HEK293T (cell line): Measurements from ENCODE around the gene LRRC27.
A peak's percentile ranks its signal among the peaks of the same experiment; 100 is the strongest.
"Not testable (repeated sequence)": the region's sequence is repeated elsewhere in the genome, so short reads cannot be mapped to it uniquely, and the experiment has no call there.

Experiments used
- CTCF ChIA-PET: fragments of 350-600 bp; formaldehyde crosslinking; extraction: SDS; loops from one replicate; lab custom pipeline; 2021; ENCODE audit warnings: antibody characterized with exemption, inconsistent platforms; lab: Yijun Ruan, JAX
- POLR2A ChIA-PET: fragments of 350-600 bp; formaldehyde crosslinking; extraction: SDS; loops from one replicate; lab custom pipeline; 2020; ENCODE audit warnings: antibody characterized with exemption, inconsistent platforms; lab: Yijun Ruan, JAX
- DNase-seq: peaks from one replicate; pipeline ENCODE4 v3.0.0; 2012; ENCODE audit warnings: mixed read lengths; ENCODE audit errors: extremely low spot score
- ARNT ChIP-seq: fragments of 450-650 bp; IDR thresholded peaks from 2 replicates; pipeline ENCODE4 v1.6.1; 2017; ENCODE audit warnings: mild to moderate bottlenecking
- BHLHE40 ChIP-seq: fragments of 450-650 bp; IDR thresholded peaks from 2 replicates; pipeline ENCODE4 v1.6.1; 2016; ENCODE audit warnings: mild to moderate bottlenecking, moderate library complexity, borderline replicate concordance
- CTBP1 ChIP-seq: fragments of 450-650 bp; IDR thresholded peaks from 2 replicates; pipeline ENCODE4 v1.6.1; 2016; ENCODE audit warnings: borderline replicate concordance
- ELF4 ChIP-seq: fragments of 450-650 bp; IDR thresholded peaks from 2 replicates; pipeline ENCODE4 v1.6.1; 2017; ENCODE audit warnings: antibody characterized with exemption
- FOXA1 ChIP-seq: fragments of 450-650 bp; IDR thresholded peaks from 2 replicates; pipeline ENCODE4 v1.6.1; 2016; ENCODE audit warnings: mild to moderate bottlenecking
- FOXK2 ChIP-seq: fragments of 450-650 bp; IDR thresholded peaks from 2 replicates; pipeline ENCODE4 v1.6.1; 2016; ENCODE audit warnings: mild to moderate bottlenecking
- FOXM1 ChIP-seq: fragments of 450-650 bp; IDR thresholded peaks from 2 replicates; pipeline ENCODE4 v1.6.1; 2017; ENCODE audit warnings: mild to moderate bottlenecking, borderline replicate concordance
- HDGF ChIP-seq: fragments of 450-650 bp; IDR thresholded peaks from 2 replicates; pipeline ENCODE4 v1.6.1; 2017; ENCODE audit warnings: antibody characterized with exemption, borderline replicate concordance
- L3MBTL2 ChIP-seq: fragments of 450-650 bp; conservative IDR thresholded peaks from 2 replicates; pipeline ENCODE4 v1.6.1; 2016; ENCODE audit warnings: mild to moderate bottlenecking
- LEF1 ChIP-seq: fragments of 450-650 bp; IDR thresholded peaks from 2 replicates; pipeline ENCODE4 v1.6.1; 2017; ENCODE audit warnings: mild to moderate bottlenecking, borderline replicate concordance
- NFRKB ChIP-seq: fragments of 450-650 bp; IDR thresholded peaks from 2 replicates; pipeline ENCODE4 v1.6.1; 2016; ENCODE audit warnings: mild to moderate bottlenecking, moderate library complexity
- PKNOX1 ChIP-seq: fragments of 450-650 bp; IDR thresholded peaks from 2 replicates; pipeline ENCODE4 v1.6.1; 2016
- SP1 ChIP-seq: fragments of 450-650 bp; IDR thresholded peaks from 2 replicates; pipeline ENCODE4 v1.6.1; 2017
- SUZ12 ChIP-seq: fragments of 450-650 bp; IDR thresholded peaks from 2 replicates; pipeline ENCODE4 v1.6.1; 2016; ENCODE audit warnings: mild to moderate bottlenecking
- TARDBP ChIP-seq: fragments of 450-650 bp; IDR thresholded peaks from 2 replicates; pipeline ENCODE4 v1.6.1; 2016
- ZNF384 ChIP-seq: fragments of 450-650 bp; IDR thresholded peaks from 2 replicates; pipeline ENCODE4 v1.6.1; 2016

Gene LRRC27

GRCh38 chr10:132384618-132385388 lies 52.8 kb downstream of the LRRC27 start:
- CTCF ChIA-PET = no interaction called here
- POLR2A ChIA-PET = no interaction called here
- no peak for DNase-seq
- TF ChIP-seq LEF1 (no peak), FOXK2 (no peak), ARNT (no peak), FOXM1 (no peak), ELF4 (no peak), FOXA1 (no peak), L3MBTL2 (no peak), ZNF384 (no peak), TARDBP (no peak), PKNOX1 (no peak), NFRKB (no peak), SUZ12 (no peak), SP1 (no peak)

GRCh38 chr10:132385389-132385667 lies 53.3 kb downstream of the LRRC27 start:
- no peak for DNase-seq
- TF ChIP-seq HDGF (no peak), FOXM1 (no peak), L3MBTL2 (no peak), LEF1 (no peak), BHLHE40 (no peak), ARNT (no peak), SUZ12 (no peak), PKNOX1 (no peak)
- CTCF ChIA-PET = no interaction called here

DNA sequence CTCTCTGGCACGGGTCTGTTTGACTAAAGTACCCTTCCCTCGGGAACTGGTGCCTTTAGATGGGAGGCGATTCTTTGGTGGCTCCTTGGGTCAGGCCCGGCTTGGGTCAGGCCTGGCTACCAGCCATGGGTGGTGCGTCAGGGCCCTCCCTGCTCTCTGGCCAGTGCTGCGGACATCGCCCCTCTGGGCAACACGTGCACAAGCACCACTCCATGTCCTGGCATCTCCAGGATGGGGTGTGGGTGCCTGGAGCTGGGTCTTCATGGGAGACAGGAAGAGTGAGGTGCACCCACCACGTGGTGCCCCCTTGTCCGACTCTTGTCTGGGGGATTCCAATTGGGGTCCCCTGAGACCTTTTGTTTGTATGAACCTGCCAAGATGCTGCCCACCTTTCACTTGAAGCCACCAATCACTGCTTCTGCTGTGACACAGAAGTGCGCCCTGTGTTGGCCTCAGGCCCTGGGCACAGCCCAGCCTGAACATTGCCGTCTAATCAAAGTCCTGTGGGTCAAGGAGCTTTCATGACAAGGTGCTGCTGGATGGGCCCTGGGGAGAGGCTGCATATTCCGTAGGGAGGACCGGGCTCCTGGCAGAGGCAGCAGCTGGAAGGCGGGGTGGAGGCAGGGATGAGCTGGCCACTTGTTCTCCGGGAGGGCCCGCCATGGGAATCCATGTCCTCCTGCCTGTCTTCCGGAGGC lies 53.9 kb downstream of the LRRC27 start:
- ChIA-PET POLR2A (no interaction called here), CTCF (no interaction called here)
- TF ChIP-seq LEF1 = no peak
- TF ChIP-seq TARDBP = no peak
- no peak for TF ChIP-seq SP1
- TF ChIP-seq SUZ12 = no peak
- DNase-seq = no peak

More at GRCh38 chr10:132385389-132385667, 53.3 kb downstream of the LRRC27 start:
- POLR2A ChIA-PET = no interaction called here

GRCh38 chr10:132386419-132386831 lies 54.4 kb downstream of the LRRC27 start:
- TF ChIP-seq ZNF384 = no peak
- ChIA-PET POLR2A (no interaction called here), CTCF (no interaction called here)
- DNase-seq = no peak

DNA sequence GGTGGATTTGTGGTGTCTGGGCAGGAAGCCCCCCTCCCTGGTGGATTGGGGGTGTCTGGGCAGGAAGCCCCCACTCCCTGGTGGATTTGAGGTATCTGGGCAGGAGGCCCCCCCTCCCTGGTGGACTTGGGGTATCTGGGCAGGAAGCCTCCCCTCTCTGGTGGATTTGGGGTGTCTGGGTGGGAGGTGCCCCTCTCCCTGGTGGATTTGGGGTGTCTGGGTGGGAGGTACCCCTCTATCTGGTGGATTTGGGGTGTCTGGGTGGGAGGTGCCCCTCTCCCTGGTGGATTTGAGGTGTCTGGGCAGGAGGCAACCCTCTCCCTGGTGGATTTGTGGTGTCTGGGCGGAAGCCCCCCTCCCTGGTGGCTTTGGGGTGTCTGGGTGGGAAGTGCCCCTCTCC lies 54.9 kb downstream of the LRRC27 start:
- DNase-seq, CTCF ChIA-PET, POLR2A ChIA-PET: not testable (repeated sequence)

- TF ChIP-seq PKNOX1 = no peak
- TF ChIP-seq NFRKB = no peak
- peak; percentile 28; the same call in 1 of the 2 replicates for TF ChIP-seq FOXM1
- TF ChIP-seq TARDBP = no peak
- no peak for TF ChIP-seq ARNT
- ChIA-PET CTCF (interaction anchor here (0.7 kb wide), 2 partner anchors 12 to 130 kb away, joined by 3 read pairs; no protein-coding TSS in a partner anchor), POLR2A (no interaction called here)
- peak; percentile 97 for DNase-seq
These were observed 55.8 kb downstream of the LRRC27 start for GRCh38 chr10:132387764-132388210.

- no peak for DNase-seq
These were observed 57.0 kb downstream of the LRRC27 start for GRCh38 chr10:132388891-132389432.

More at GRCh38 chr10:132388891-132389432, 57.0 kb downstream of the LRRC27 start:
- ChIA-PET POLR2A (no interaction called here), CTCF (no interaction called here)
- TF ChIP-seq LEF1 (no peak), BHLHE40 (no peak), FOXA1 (no peak), SP1 (no peak), PKNOX1 (no peak), ZNF384 (no peak), TARDBP (no peak), L3MBTL2 (no peak), HDGF (no peak), NFRKB (no peak), ARNT (no peak), FOXK2 (no peak), FOXM1 (no peak), ELF4 (no peak), CTBP1 (no peak), SUZ12 (no peak)
